ENCODE results near the gene HARS1.

- TF ChIP-seq POLR2AphosphoS5 (IDR thresholded peaks at IDR 0.05) (no peak), CTCF (IDR thresholded peaks at IDR 0.05) (no peak), POLR2A (IDR thresholded peaks at IDR 0.05) (no peak)
These were observed 18.5 kb downstream of the HARS1 start for GRCh38 chr5:140672455-140673186.

Measured in breast epithelium (tissue), 3 donors.